OCI-LY7 (cell line): ENCODE results near the gene CLCA4.

Experiments
- CTCF ChIP-seq: fragments of 200-600 bp; sonication (generic); conservative IDR thresholded peaks from 2 replicates; pipeline ENCODE4 v1.5.1; 2014; ENCODE audit warnings: mild to moderate bottlenecking, antibody characterized with exemption, low read length, moderate library complexity, mixed read lengths
- EZH2phosphoT487 ChIP-seq: fragments of 200-600 bp; sonication (generic); IDR thresholded peaks from 2 replicates; pipeline ENCODE4 v1.6.1; 2018; ENCODE audit warnings: low read depth, borderline replicate concordance, mild to moderate bottlenecking, mixed run types, antibody characterized with exemption, low read length, moderate library complexity, mixed read lengths

GRCh38 chr1:86500714-86501113 lies 46.2 kb upstream of the CLCA4 start:
- TF ChIP-seq CTCF (no peak), EZH2phosphoT487 (no peak)
